Measurements from ENCODE around the gene UQCC2. TPM values are rescaled to one million over a fixed set of nuclear protein-coding genes. Genes with fewer than 3 reads are reported as not detected.

UQCC2 gene
- total RNA-seq, 1 donor from 2014 or later: 77.6 TPM

GRCh38 chr6:33689148-33689494 is 22.4 kb downstream of the UQCC2 start:
- ATAC-seq: no peak

GRCh38 chr6:33688451-33689147 is 22.9 kb downstream of the UQCC2 start:
- no peak for ATAC-seq

- ATAC-seq: no peak
These were observed 23.5 kb downstream of the UQCC2 start for GRCh38 chr6:33688006-33688405.

- no peak for ATAC-seq
These were observed 24.2 kb downstream of the UQCC2 start for GRCh38 chr6:33686981-33687975.

GRCh38 chr6:33686225-33686924 is 25.1 kb downstream of the UQCC2 start:
- no peak for ATAC-seq

DNA sequence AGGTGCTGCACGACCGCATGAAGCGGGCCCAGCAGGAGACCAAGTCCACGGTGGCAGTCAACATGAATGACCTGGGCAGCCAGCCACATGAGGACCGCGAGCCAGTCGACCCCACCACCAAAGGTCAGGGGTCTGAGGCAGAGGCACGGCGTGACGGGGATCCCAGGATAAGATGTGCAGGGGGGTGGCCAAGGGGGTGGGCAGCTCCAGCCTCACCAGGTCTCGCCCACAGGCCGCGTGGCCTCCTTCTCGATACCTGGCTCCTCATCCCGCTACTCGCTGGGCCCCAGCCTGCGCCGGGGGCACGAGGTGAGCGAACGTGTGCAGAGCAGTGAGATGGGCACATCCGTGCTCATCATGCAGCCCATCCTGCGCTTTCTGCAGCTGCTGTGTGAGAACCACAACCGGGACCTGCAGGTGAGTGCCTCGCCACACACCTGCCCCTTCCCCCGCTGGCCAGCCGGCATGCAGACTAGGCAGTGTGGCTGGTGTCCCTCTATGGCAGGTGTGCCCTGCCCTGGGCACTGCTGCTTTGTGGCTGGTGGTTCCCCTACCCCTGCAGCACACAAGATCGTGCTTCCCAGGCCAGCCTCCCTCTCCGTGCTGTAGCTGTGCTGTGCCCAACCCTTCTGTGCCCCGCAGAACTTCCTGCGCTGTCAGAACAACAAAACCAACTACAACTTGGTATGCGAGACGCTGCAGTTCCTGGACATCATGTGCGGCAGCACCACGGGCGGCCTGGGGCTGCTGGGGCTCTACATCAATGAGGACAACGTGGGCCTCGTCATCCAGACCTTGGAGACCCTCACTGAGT is 25.9 kb downstream of the UQCC2 start:
- no peak for ATAC-seq

DNA sequence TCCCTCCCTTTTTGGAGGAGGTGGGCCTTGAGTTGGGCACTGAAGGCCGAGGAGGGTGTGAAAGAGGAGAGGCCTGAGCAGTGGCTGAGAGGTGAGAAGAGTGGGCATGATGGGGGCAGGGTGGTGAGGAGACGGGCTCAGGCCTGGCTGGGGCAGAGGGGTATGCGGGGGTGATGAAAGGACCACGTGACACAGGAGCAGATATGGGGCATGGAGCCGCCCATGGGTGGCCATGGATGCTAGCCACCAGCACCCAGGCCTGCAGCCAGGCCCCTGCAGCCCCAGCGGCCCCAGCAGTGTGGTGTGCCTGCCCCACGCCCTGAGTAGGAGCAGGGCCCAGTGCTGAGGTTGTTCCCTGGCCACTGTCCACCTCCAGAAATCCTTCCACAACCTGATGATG is 26.5 kb downstream of the UQCC2 start:
- ATAC-seq: no peak

GRCh38 chr6:33684428-33684896 is 27.0 kb downstream of the UQCC2 start:
- ATAC-seq: no peak

DNA sequence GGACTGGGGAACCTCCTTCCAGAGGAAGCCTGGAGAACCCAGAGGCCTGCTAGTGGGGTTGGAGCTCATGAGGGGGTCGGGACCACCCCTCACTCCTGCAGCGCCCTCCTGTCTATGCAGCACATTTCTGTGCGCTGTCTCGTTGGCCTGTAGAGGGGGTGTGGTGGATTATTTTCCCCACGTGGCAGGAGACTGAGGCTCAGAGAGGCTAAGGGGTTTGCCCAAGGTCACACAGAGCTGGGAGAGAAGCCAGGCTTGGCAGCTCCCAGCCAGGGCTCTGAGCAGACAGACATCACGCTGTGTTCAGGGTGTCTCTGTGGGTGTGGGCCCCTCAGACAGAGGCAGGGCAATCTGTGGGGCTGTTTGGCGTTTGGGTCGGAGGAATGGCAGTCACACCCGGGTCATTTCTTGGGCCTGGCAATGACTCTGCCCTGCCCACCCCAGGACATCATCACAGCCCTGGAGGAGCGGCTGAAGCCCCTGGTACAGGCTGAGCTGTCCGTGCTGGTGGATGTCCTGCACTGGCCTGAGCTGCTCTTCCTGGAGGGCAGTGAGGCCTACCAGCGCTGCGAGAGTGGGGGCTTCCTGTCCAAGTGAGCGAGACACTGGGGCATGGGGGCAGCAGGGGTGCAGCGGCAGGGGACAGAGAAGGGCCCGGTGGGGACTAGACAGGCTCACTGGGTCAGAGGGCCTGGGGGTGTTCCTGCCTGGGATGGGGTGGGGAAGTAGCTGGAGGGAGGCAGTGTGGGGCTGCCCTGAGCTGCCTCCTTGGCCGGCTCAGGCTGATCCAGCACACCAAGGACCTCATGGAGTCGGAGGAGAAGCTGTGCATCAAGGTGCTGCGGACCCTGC is 27.7 kb downstream of the UQCC2 start:
- ATAC-seq: no peak

- no peak for ATAC-seq
These were observed 28.4 kb downstream of the UQCC2 start for GRCh38 chr6:33683051-33683571.

DNA sequence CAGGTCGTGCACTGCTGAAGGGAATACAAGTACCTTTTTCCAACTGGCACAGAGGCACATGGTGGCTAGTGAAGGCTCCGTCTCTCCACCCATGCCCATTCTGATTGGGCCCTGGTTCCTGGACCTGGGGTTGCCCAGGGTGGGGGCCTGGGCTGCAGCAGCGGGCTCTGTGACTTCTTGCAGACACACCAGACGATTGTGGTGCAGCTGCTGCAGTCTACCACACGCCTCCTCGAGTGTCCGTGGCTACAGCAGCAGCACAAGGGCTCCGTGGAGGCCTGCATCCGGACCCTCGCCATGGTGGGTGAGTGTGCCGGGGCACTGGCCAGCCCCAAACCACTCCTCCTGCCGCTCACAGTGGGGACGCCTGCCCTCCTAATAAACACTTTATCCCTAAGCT is 29.2 kb downstream of the UQCC2 start:
- no peak for ATAC-seq

DNA sequence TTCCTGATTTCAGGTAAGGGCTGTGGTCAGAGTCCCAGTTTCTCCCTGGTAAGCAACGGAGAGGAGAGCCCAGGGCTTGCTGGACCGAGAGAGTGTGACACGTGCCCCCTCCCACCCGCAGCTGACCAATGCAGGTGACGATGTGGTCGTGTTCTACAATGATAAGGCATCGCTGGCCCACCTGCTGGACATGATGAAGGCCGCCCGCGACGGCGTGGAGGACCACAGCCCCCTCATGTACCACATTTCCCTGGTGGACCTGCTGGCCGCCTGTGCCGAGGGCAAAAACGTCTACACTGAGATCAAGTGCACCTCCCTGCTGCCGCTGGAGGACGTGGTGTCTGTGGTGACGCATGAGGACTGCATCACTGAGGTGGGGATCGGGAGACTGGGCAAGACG is 31.7 kb downstream of the UQCC2 start:
- ATAC-seq: no peak

GRCh38 chr6:33678932-33679490 is 32.5 kb downstream of the UQCC2 start:
- ATAC-seq: no peak

DNA sequence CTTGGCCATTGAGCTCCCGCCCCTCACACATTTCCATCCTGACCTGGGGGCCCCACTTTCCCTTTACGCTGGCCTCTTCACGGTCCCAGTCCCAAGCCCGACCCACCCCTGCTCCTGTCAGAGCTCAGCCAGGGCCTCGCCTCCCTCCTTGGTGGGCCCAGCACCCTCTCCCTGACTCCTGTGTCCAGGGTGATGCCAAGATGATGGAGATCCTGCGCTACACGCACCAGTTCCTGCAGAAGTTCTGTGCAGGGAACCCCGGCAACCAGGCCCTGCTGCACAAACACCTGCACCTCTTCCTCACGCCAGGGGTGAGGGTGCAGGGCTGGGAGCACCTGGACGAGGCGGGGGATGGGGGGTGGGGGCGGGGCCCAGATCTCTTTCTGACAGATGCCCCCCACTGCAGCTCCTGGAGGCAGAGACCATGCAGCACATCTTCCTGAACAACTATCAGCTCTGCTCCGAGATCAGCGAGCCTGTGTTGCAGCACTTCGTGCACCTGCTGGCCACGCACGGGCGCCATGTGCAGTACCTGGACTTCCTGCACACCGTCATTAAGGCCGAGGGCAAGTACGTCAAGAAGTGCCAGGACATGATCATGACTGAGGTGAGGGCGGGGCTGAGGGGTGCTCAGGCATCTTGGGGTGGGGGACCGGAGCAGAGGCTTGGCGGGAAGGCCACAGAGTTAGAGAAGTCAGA is 33.1 kb downstream of the UQCC2 start:
- ATAC-seq: no peak

DNA sequence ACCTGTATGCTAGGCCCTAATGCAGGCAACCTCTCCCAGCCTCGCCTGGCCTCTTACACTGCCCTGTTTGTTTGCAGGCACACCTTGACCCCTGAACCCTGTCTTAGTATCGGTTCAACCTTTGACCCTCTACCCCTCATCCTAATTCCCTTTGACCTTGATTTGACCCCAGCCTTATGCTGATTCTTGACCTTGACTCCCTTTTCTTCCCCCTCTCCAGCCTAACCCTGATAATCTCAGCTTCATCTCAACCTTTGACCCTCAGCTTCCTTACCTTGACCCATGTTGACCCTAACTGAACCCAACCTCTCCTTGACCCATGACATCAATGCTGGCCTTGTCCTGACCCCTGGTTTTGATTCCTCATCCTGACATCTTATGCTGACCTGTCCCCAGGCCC is 33.8 kb downstream of the UQCC2 start:
- ATAC-seq: no peak

GRCh38 chr6:33677143-33677660 is 34.3 kb downstream of the UQCC2 start:
- ATAC-seq: no peak

DNA sequence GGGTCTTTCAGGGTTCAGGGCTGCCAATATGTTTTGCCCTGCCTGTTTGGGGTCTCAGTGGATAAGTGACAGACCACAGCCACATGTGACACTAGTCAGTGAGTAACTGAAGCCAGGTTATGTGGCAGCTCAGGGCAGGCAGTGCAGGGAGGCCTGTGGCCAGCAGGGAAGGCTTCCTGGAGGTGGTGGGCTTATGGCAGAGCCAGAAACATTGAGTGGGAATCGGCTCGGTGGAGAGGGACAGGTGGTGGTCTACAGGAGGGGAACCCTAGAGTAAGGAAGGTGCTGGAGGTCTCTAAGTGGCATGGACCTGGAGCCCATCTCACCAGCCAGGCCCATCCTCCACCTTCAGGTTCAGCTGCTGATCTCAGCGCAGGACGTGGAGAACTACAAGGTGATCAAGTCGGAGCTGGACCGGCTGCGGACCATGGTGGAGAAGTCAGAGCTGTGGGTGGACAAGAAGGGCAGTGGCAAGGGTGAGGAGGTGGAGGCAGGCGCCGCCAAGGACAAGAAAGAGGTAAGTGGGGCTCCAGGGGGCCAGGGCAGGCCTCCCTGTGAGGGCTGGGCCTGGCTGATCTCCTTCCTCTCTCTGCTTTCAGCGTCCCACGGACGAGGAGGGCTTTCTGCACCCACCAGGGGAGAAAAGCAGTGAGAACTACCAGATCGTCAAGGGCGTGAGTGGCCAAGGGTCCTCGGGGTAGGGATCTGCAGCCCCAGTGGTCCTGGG is 34.9 kb downstream of the UQCC2 start:
- ATAC-seq: no peak

DNA sequence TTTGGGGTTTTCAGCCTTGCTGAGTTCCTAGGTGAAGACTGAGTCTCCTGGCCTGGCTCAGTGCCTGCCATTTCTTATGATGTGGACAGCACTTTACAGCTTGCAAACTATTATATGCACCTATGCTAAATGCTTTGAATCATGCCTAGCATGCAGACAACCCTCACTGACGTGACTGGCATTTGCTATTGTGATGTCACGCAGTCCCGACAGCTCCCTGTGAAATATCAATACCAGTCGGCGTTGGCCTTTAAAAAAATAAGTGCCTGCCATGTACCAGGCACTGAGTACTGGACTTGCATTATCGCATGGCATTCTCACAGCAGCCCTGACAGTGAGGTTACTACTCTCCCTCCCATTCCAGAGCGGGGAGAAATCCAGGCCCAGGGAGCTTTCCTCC is 35.5 kb downstream of the UQCC2 start:
- ATAC-seq: no peak

GRCh38 chr6:33673851-33674250 is 37.6 kb downstream of the UQCC2 start:
- ATAC-seq: no peak
